HepG2 (cell line): ENCODE measurements around the gene TTC6. TPM values are rescaled to one million over a fixed set of nuclear protein-coding genes. Genes with fewer than 3 reads are reported as not detected.

Experiments used
- KDM4B ChIP-seq: sonication (generic); formaldehyde crosslinking; IDR thresholded peaks from 2 replicates; pipeline ENCODE4 v1.4.0; 2020; ENCODE audit warnings: missing genetic modification reagents
- RAD21 ChIP-seq: fragments of 450-650 bp; formaldehyde crosslinking; IDR thresholded peaks from 2 replicates; pipeline ENCODE4 v1.5.0; 2020; ENCODE audit warnings: mild to moderate bottlenecking
- SMAD1 ChIP-seq: sonication (generic); formaldehyde crosslinking; IDR thresholded peaks from 2 replicates; pipeline ENCODE4 v1.4.0; 2020; ENCODE audit warnings: missing genetic modification reagents, low read depth, mild to moderate bottlenecking, borderline replicate concordance
- SRY ChIP-seq: sonication (generic); formaldehyde crosslinking; IDR thresholded peaks from 2 replicates; pipeline ENCODE4 v1.8.0; 2022; ENCODE audit warnings: mild to moderate bottlenecking, missing genetic modification reagents
- TOE1 ChIP-seq: sonication (generic); formaldehyde crosslinking; IDR thresholded peaks from 2 replicates; pipeline ENCODE4 v1.4.0; 2020; ENCODE audit warnings: mild to moderate bottlenecking, missing genetic modification reagents
- ZFP37 ChIP-seq: sonication (generic); formaldehyde crosslinking; IDR thresholded peaks from 2 replicates; pipeline ENCODE4 v1.4.0; 2020; ENCODE audit warnings: missing genetic modification reagents, borderline replicate concordance
- ZNF124 ChIP-seq: sonication (generic); formaldehyde crosslinking; IDR thresholded peaks from 2 replicates; pipeline ENCODE4 v1.4.0; 2020; ENCODE audit warnings: missing genetic modification reagents
- ZNF232 ChIP-seq: sonication (generic); formaldehyde crosslinking; IDR thresholded peaks from 2 replicates; pipeline ENCODE4 v1.4.0; 2020; ENCODE audit warnings: missing genetic modification reagents, borderline replicate concordance
- ZNF253 ChIP-seq: sonication (generic); formaldehyde crosslinking; IDR thresholded peaks from 2 replicates; pipeline ENCODE4 v1.8.0; 2022; ENCODE audit warnings: mild to moderate bottlenecking, missing genetic modification reagents, borderline replicate concordance
- ZNF329 ChIP-seq: sonication (generic); formaldehyde crosslinking; IDR thresholded peaks from 2 replicates; pipeline ENCODE4 v1.9.0; 2021; ENCODE audit warnings: low read depth, mild to moderate bottlenecking, missing genetic modification reagents
- ZNF432 ChIP-seq: sonication (generic); formaldehyde crosslinking; IDR thresholded peaks from 2 replicates; pipeline ENCODE4 v1.5.0; 2020; ENCODE audit warnings: missing genetic modification reagents, mild to moderate bottlenecking, borderline replicate concordance
- ZNF484 ChIP-seq: sonication (generic); formaldehyde crosslinking; IDR thresholded peaks from 2 replicates; pipeline ENCODE4 v1.5.1; 2020; ENCODE audit warnings: mild to moderate bottlenecking, low read depth, missing genetic modification reagents, borderline replicate concordance
- ZNF550 ChIP-seq: sonication (generic); formaldehyde crosslinking; IDR thresholded peaks from 2 replicates; pipeline ENCODE4 v1.4.0; 2020; ENCODE audit warnings: mild to moderate bottlenecking, missing genetic modification reagents, borderline replicate concordance
- ZNF816 ChIP-seq: sonication (generic); formaldehyde crosslinking; IDR thresholded peaks from 2 replicates; pipeline ENCODE4 v1.8.0; 2022; ENCODE audit warnings: missing genetic modification reagents, mild to moderate bottlenecking, borderline replicate concordance
- ZSCAN31 ChIP-seq: sonication (generic); formaldehyde crosslinking; IDR thresholded peaks from 2 replicates; pipeline ENCODE4 v1.5.0; 2020; ENCODE audit warnings: low read depth, mild to moderate bottlenecking, missing genetic modification reagents
- polyA plus RNA-seq, 8 experiments: library from polyadenylated mRNA; depleted of rRNA in 3 of 8; stranded (reverse) in 7 of 8; unstranded in 1 of 8; fragments of >200 nt; fragmentation: Illumina TruSeq in 4 of 8; extraction: Trizol in 4 of 8; gene quantifications; 2 replicates each; pipeline versions ENCODE4 v1.2.1 to v1.2.3, GENCODE V29; 2011 to 2016; ENCODE audit warnings: low read depth in 4 of 8, missing spikeins in 1 of 8, mixed read lengths in 1 of 8; ENCODE audit not compliant: insufficient read depth in 1 of 8
- total RNA-seq, 5 experiments: library from RNA; depleted of rRNA; stranded (reverse); fragments of >200 nt; fragmentation: Illumina TruSeq; extraction: Trizol; gene quantifications; 2 replicates each; pipeline ENCODE4 v1.2.3, GENCODE V29; 2016; ENCODE audit warnings: low read depth in 1 of 5
- TF ChIP-seq, protein P1 (sequence below): sonication (generic); formaldehyde crosslinking; IDR thresholded peaks from 2 replicates; pipeline ENCODE4 v1.8.1; 2023; ENCODE audit warnings: mild to moderate bottlenecking, missing genetic modification reagents
- TF ChIP-seq, protein P2 (sequence below): sonication (generic); formaldehyde crosslinking; conservative IDR thresholded peaks from 2 replicates; pipeline ENCODE4 v1.4.0; 2020; ENCODE audit warnings: missing genetic modification reagents
- TF ChIP-seq, protein P3 (sequence below): sonication (generic); formaldehyde crosslinking; IDR thresholded peaks from 2 replicates; pipeline ENCODE4 v1.4.0; 2020; ENCODE audit warnings: missing genetic modification reagents; ENCODE audit errors: not compliant biosample characterization
- TF ChIP-seq, protein P4 (sequence below): sonication (generic); formaldehyde crosslinking; IDR thresholded peaks from 2 replicates; pipeline ENCODE4 v1.4.0; 2020; ENCODE audit warnings: missing genetic modification reagents
- TF ChIP-seq, protein P5 (sequence below): sonication (generic); formaldehyde crosslinking; IDR thresholded peaks from 2 replicates; pipeline ENCODE4 v1.9.0; 2021; ENCODE audit warnings: missing genetic modification reagents, borderline replicate concordance

The TTC6 gene
- total and polyA plus RNA-seq, 2 of the 13 experiments (the other 11 are each of a cell fraction or from before 2014, with no cell fraction given) = 9.3 to 27.4 TPM

DNA sequence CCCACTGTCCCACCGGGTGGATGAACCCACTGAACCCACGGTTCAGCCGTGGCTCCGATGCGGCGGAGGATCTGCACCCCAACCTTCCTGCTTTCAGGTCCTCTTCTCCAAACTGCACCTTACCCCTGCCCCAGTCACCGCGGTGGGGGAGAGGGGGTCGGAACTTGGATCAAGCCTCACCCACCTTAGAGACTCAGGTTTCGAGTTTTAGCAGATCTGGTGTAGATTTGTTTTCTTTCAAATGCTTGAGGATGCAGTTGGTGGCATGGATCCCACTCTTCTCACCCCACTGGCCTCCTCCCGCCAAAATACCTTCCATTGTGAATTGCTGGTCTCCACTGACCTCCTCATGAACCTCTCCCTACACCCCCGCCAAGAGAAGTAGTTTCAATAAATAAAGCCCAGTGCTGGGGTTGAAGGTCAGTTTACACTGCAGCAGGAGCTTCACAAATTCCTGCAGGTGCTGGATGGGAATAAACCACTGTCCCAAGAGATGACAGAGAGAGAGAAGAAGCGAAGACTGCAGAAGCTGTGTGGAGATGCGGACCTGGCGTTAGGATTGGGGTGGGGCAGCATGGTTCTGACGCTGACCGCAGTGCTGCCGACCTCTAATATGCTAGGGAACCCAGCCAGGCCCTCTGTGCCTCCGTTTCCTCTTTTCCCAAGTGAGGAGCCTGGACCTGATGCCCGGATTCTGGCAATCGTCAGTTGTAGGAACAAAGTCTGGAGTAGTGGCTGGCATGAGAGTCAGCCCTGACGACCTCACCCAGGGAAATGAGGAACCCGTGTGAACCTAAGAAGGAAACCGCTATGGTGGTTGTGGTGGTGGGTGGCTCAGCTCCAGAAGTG is 7.4 kb downstream of the TTC6 start (continued):
- TF ChIP-seq, protein P1, sequence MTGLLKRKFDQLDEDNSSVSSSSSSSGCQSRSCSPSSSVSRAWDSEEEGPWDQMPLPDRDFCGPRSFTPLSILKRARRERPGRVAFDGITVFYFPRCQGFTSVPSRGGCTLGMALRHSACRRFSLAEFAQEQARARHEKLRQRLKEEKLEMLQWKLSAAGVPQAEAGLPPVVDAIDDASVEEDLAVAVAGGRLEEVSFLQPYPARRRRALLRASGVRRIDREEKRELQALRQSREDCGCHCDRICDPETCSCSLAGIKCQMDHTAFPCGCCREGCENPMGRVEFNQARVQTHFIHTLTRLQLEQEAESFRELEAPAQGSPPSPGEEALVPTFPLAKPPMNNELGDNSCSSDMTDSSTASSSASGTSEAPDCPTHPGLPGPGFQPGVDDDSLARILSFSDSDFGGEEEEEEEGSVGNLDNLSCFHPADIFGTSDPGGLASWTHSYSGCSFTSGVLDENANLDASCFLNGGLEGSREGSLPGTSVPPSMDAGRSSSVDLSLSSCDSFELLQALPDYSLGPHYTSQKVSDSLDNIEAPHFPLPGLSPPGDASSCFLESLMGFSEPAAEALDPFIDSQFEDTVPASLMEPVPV = 0 out of 2 replicates have a peak, but pooled peaks have one; percentile 56
- TF ChIP-seq ZNF232 (peak; percentile 92; the same call in 1 of the 2 replicates), SMAD1 (CRISPR knock-in tag) (0 out of 2 replicates have a peak, but pooled peaks have one; percentile 62), SRY (CRISPR knock-in tag) (peak; percentile 35; the same call in 1 of the 2 replicates), ZSCAN31 (CRISPR knock-in tag) (peak; percentile 97), ZFP37 (CRISPR knock-in tag) (peak; percentile 55; the same call in 1 of the 2 replicates), ZNF484 (no peak), RAD21 (CRISPR knock-in tag) (no peak), KDM4B (CRISPR knock-in tag) (no peak), TOE1 (no peak), ZNF253 (no peak), ZNF329 (CRISPR knock-in tag) (0 out of 2 replicates have a peak, but pooled peaks have one; percentile 19), ZNF550 (CRISPR knock-in tag) (peak; percentile 65; the same call in 1 of the 2 replicates), ZNF124 (CRISPR knock-in tag) (peak; percentile 89), ZNF432 (no peak), ZNF816 (CRISPR knock-in tag) (no peak)
- TF ChIP-seq, protein P2, sequence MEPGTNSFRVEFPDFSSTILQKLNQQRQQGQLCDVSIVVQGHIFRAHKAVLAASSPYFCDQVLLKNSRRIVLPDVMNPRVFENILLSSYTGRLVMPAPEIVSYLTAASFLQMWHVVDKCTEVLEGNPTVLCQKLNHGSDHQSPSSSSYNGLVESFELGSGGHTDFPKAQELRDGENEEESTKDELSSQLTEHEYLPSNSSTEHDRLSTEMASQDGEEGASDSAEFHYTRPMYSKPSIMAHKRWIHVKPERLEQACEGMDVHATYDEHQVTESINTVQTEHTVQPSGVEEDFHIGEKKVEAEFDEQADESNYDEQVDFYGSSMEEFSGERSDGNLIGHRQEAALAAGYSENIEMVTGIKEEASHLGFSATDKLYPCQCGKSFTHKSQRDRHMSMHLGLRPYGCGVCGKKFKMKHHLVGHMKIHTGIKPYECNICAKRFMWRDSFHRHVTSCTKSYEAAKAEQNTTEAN (CRISPR knock-in tag) = peak; percentile 77
- TF ChIP-seq, protein P3, sequence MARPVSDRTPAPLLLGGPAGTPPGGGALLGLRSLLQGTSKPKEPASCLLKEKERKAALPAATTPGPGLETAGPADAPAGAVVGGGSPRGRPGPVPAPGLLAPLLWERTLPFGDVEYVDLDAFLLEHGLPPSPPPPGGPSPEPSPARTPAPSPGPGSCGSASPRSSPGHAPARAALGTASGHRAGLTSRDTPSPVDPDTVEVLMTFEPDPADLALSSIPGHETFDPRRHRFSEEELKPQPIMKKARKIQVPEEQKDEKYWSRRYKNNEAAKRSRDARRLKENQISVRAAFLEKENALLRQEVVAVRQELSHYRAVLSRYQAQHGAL (CRISPR knock-in tag) = peak; percentile 88
- TF ChIP-seq, protein P4, sequence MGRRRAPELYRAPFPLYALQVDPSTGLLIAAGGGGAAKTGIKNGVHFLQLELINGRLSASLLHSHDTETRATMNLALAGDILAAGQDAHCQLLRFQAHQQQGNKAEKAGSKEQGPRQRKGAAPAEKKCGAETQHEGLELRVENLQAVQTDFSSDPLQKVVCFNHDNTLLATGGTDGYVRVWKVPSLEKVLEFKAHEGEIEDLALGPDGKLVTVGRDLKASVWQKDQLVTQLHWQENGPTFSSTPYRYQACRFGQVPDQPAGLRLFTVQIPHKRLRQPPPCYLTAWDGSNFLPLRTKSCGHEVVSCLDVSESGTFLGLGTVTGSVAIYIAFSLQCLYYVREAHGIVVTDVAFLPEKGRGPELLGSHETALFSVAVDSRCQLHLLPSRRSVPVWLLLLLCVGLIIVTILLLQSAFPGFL (CRISPR knock-in tag) = peak; percentile 97
- TF ChIP-seq, protein P5, sequence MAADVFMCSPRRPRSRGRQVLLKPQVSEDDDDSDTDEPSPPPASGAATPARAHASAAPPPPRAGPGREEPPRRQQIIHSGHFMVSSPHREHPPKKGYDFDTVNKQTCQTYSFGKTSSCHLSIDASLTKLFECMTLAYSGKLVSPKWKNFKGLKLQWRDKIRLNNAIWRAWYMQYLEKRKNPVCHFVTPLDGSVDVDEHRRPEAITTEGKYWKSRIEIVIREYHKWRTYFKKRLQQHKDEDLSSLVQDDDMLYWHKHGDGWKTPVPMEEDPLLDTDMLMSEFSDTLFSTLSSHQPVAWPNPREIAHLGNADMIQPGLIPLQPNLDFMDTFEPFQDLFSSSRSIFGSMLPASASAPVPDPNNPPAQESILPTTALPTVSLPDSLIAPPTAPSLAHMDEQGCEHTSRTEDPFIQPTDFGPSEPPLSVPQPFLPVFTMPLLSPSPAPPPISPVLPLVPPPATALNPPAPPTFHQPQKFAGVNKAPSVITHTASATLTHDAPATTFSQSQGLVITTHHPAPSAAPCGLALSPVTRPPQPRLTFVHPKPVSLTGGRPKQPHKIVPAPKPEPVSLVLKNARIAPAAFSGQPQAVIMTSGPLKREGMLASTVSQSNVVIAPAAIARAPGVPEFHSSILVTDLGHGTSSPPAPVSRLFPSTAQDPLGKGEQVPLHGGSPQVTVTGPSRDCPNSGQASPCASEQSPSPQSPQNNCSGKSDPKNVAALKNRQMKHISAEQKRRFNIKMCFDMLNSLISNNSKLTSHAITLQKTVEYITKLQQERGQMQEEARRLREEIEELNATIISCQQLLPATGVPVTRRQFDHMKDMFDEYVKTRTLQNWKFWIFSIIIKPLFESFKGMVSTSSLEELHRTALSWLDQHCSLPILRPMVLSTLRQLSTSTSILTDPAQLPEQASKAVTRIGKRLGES (CRISPR knock-in tag) = 0 out of 2 replicates have a peak, but pooled peaks have one; percentile 68
